Kidney epithelial cell (primary cell): Measurements from ENCODE around the gene SLC25A45. TPM values are rescaled to one million over a fixed set of nuclear protein-coding genes. Genes with fewer than 3 reads are reported as not detected.

Source experiments
- DNase-seq: peaks from one replicate; pipeline ENCODE4 v3.0.0-alpha.2; 2010; ENCODE audit warnings: low read depth
- H3K27me3 ChIP-seq: 2 replicates; pipeline ENCODE4 v1.6.0; 2011; ENCODE audit warnings: low read length; ENCODE audit not compliant: control insufficient read depth, insufficient read depth
- H3K36me3 ChIP-seq: 2 replicates; pipeline ENCODE4 v1.5.1; 2011; ENCODE audit warnings: low read length; ENCODE audit not compliant: control insufficient read depth, insufficient read depth
- H3K4me3 ChIP-seq: 2 replicates; pipeline ENCODE4 v1.5.1; 2011; ENCODE audit warnings: low read depth, mild to moderate bottlenecking, control low read depth, low read length
- CTCF ChIP-seq: IDR thresholded peaks from 2 replicates; pipeline ENCODE4 v1.5.1; 2011; ENCODE audit warnings: mild to moderate bottlenecking, moderate library complexity, low read length, control low read depth, inconsistent platforms; ENCODE audit not compliant: insufficient read depth, poor library complexity, severe bottlenecking
- total RNA-seq: library from RNA; depleted of rRNA; stranded (reverse); fragments of >200 nt; gene quantifications from 2 replicates; pipeline ENCODE4 v1.2.3, GENCODE V29; 2015

SLC25A45 gene
- total RNA-seq, 1 donor from 2014 or later = 0.29 TPM

- no peak for DNase-seq
- Histone ChIP-seq H3K4me3 (no peak overlapping the region), H3K36me3 (no peaks in the 10 kb centered on the region), H3K27me3 (no peaks in the 10 kb centered on the region)
- no peak for TF ChIP-seq CTCF
Observed at GRCh38 chr11:65330544-65330943, 51.9 kb downstream of the SLC25A45 start.

GRCh38 chr11:65329944-65330403 is 52.5 kb downstream of the SLC25A45 start:
- H3K4me3 ChIP-seq = no peak overlapping the region
- H3K27me3 ChIP-seq = no peaks in the 10 kb centered on the region
- TF ChIP-seq CTCF = peak; percentile 69
- no peaks in the 10 kb centered on the region for H3K36me3 ChIP-seq
- peak; percentile 62 for DNase-seq

GRCh38 chr11:65329478-65329877 is 53.0 kb downstream of the SLC25A45 start:
- no peaks in the 10 kb centered on the region for H3K27me3 ChIP-seq
- no peak overlapping the region for H3K4me3 ChIP-seq
- no peaks in the 10 kb centered on the region for H3K36me3 ChIP-seq
- no peak for TF ChIP-seq CTCF
- DNase-seq = no peak

GRCh38 chr11:65327021-65327420 is 55.4 kb downstream of the SLC25A45 start:
- Histone ChIP-seq H3K36me3 (no peaks in the 10 kb centered on the region), H3K4me3 (no peak overlapping the region), H3K27me3 (no peaks in the 10 kb centered on the region)
- no peak for DNase-seq
- TF ChIP-seq CTCF = no peak

GRCh38 chr11:65325435-65325834 is 57.0 kb downstream of the SLC25A45 start:
- no peaks in the 10 kb centered on the region for H3K36me3 ChIP-seq
- H3K4me3 ChIP-seq = no peak overlapping the region
- no peak for DNase-seq
- no peak for TF ChIP-seq CTCF
- H3K27me3 ChIP-seq = no peaks in the 10 kb centered on the region

Other genes with a start within 250 kb of the SLC25A45 start
- gene SYVN1, start 248.1 kb downstream of the SLC25A45 start, total RNA-seq = 23.4 and 31.0 TPM in 2 replicates
- gene SPDYC, start 212.4 kb downstream of the SLC25A45 start, total RNA-seq = not detected in 2 replicates
- gene CAPN1, start 200.7 kb downstream of the SLC25A45 start, total RNA-seq = 397 and 531 TPM in 2 replicates
- gene POLA2, start 120.7 kb downstream of the SLC25A45 start, total RNA-seq = 8.9 and 11.5 TPM in 2 replicates
- gene CDC42EP2, start 67.8 kb downstream of the SLC25A45 start, total RNA-seq = 37.4 and 46.4 TPM in 2 replicates
- 53.9 and 59.4 TPM in 2 replicates for gene DPF2, start 48.8 kb downstream of the SLC25A45 start, total RNA-seq
- gene TIGD3, start 27.9 kb downstream of the SLC25A45 start, total RNA-seq = 0.89 and 1.3 TPM in 2 replicates
- gene FRMD8, start 4.0 kb upstream of the SLC25A45 start, total RNA-seq = 39.0 and 47.2 TPM in 2 replicates
- 28.7 and 39.8 TPM in 2 replicates for gene NEAT1, start 40.2 kb upstream of the SLC25A45 start, total RNA-seq
- gene MALAT1, start 116.4 kb upstream of the SLC25A45 start, total RNA-seq = 1,605 and 1,895 TPM in 2 replicates
- gene SCYL1, start 142.4 kb upstream of the SLC25A45 start, total RNA-seq = 116 and 121 TPM in 2 replicates
- 116 and 122 TPM in 2 replicates for gene LTBP3, start 175.7 kb upstream of the SLC25A45 start, total RNA-seq
- 67.3 and 91.6 TPM in 2 replicates for gene ZNRD2, start 187.8 kb upstream of the SLC25A45 start, total RNA-seq
- gene FAM89B, start 189.9 kb upstream of the SLC25A45 start, total RNA-seq = 63.9 and 68.5 TPM in 2 replicates
- 19.5 and 20.9 TPM in 2 replicates for gene EHBP1L1, start 193.4 kb upstream of the SLC25A45 start, total RNA-seq
- not detected in 2 replicates for gene KCNK7, start 213.2 kb upstream of the SLC25A45 start, total RNA-seq
- 58.3 and 60.8 TPM in 2 replicates for gene MAP3K11, start 231.6 kb upstream of the SLC25A45 start, total RNA-seq
- gene PCNX3, start 233.1 kb upstream of the SLC25A45 start, total RNA-seq = 61.9 and 71.2 TPM in 2 replicates